ENCODE measurements around the gene ARMH4.

ARMH4 gene

GRCh38 chr14:58166005-58166983 is 14.3 kb upstream of the ARMH4 start:
- H3K4me3 ChIP-seq (replicated peaks; ENCODE audit: low read depth, low read length) = no peak overlapping the region
- TF ChIP-seq CTCF (IDR thresholded peaks at IDR 0.05; ENCODE audit: low read length, missing control alignments) = peak; percentile 94
- peak; percentile 87 for DNase-seq (ENCODE audit: low read depth)

- no peak for TF ChIP-seq CTCF (IDR thresholded peaks at IDR 0.05; ENCODE audit: low read length, missing control alignments)
- DNase-seq (ENCODE audit: low read depth) = no peak
- H3K4me3 ChIP-seq (replicated peaks; ENCODE audit: low read depth, low read length) = no peak overlapping the region
Measured at GRCh38 chr14:58160561-58160960, 8.5 kb upstream of the ARMH4 start.

- no peak for TF ChIP-seq CTCF (IDR thresholded peaks at IDR 0.05; ENCODE audit: low read length, missing control alignments)
- peak; percentile 36 for DNase-seq (ENCODE audit: low read depth)
- peak overlapping the region; percentile 65 for H3K4me3 ChIP-seq (replicated peaks; ENCODE audit: low read depth, low read length)
Measured at GRCh38 chr14:58151133-58152013, 640 bp downstream of the ARMH4 start.

DNA sequence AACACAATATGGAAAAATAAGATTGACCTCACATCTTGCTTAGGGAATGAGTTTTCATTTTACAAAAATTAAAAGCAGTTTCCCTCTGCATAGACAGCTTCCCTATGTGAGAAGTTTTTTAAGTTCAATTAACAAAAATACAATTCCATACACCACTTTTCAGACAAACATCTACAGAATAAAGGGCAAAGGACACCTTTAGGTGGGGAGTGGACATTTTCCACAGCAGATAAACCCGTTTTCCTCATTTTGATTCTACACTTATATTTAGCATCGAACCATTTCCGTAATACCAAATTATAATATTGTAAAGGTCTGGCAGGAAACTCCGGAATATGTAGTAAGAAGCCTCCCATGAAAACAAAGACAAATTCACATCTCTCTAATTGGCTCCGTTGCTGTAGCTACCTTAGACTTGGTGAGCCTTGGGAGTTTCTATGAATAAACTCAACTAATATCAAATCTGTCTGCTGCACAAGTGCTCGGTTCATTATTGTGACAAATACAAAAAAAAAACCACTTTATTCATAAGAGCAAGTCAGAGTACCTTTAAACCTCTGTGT is 1.7 kb downstream of the ARMH4 start:
- H3K4me3 ChIP-seq (replicated peaks; ENCODE audit: low read depth, low read length) = no peak overlapping the region
- TF ChIP-seq CTCF (IDR thresholded peaks at IDR 0.05; ENCODE audit: low read length, missing control alignments) = no peak
- DNase-seq (ENCODE audit: low read depth) = no peak

GRCh38 chr14:58149196-58149595 is 2.8 kb downstream of the ARMH4 start:
- no peak overlapping the region for H3K4me3 ChIP-seq (replicated peaks; ENCODE audit: low read depth, low read length)
- DNase-seq (ENCODE audit: low read depth) = no peak
- TF ChIP-seq CTCF (IDR thresholded peaks at IDR 0.05; ENCODE audit: low read length, missing control alignments) = no peak

- TF ChIP-seq CTCF (IDR thresholded peaks at IDR 0.05; ENCODE audit: low read length, missing control alignments) = no peak
- no peak for DNase-seq (ENCODE audit: low read depth)
Measured at GRCh38 chr14:58146399-58146798, 5.6 kb downstream of the ARMH4 start.

More at GRCh38 chr14:58146399-58146798, 5.6 kb downstream of the ARMH4 start:
- no peak overlapping the region for H3K4me3 ChIP-seq (replicated peaks; ENCODE audit: low read depth, low read length)

Measured in fibroblast of pulmonary artery (primary cell).